Large intestine (tissue), 3 donors: ENCODE results near the gene CMIP. TPM values are rescaled to one million over a fixed set of nuclear protein-coding genes. Genes with fewer than 3 reads are reported as not detected.

Experiments used
- DNase-seq, 2 donors: peaks; one replicate each; pipeline versions ENCODE4 v3.0.0 to v3.0.0-alpha.2; 2013
- H3K27ac ChIP-seq: one replicate; pipeline ENCODE4 v1.5.1; 2013; ENCODE audit warnings: low read length
- H3K27me3 ChIP-seq: 2 replicates; pipeline ENCODE4 v1.6.1; 2013; ENCODE audit warnings: low read length; ENCODE audit not compliant: control insufficient read depth, insufficient read depth
- H3K36me3 ChIP-seq: 2 replicates; pipeline ENCODE4 v1.6.1; 2013; ENCODE audit warnings: low read length; ENCODE audit not compliant: control insufficient read depth, insufficient read depth
- H3K4me1 ChIP-seq: one replicate; pipeline ENCODE4 v1.6.1; 2013; ENCODE audit warnings: low read length; ENCODE audit not compliant: control insufficient read depth, insufficient read depth
- H3K4me3 ChIP-seq: one replicate; pipeline ENCODE4 v1.5.1; 2013; ENCODE audit warnings: low read length
- H3K9me3 ChIP-seq: one replicate; pipeline ENCODE4 v1.6.1; 2013; ENCODE audit warnings: mild to moderate bottlenecking, low read depth, low read length, moderate library complexity; ENCODE audit not compliant: control insufficient read depth
- WGBS: methylation state at CpG from one replicate; pipeline ENCODE4 v1.1.5; 2013; ENCODE audit warnings: low lambda C conversion rate; ENCODE audit not compliant: insufficient coverage; 5-methylcytosine and 5-hydroxymethylcytosine counted together
- polyA plus RNA-seq: library from polyadenylated mRNA; unstranded; fragments of 120-200 nt; gene quantifications from one replicate; pipeline ENCODE4 v1.2.1, GENCODE V29; 2013

Gene CMIP
- polyA plus RNA-seq, 1 donor = 64.5 TPM

GRCh38 chr16:81640681-81641070, 196.1 kb downstream of the CMIP start:
- H3K9me3 ChIP-seq = no peaks in the 10 kb centered on the region
- H3K27me3 ChIP-seq = no peaks in the 10 kb centered on the region
- WGBS = no CpG with 5 or more reads among the region's 7 CpGs
- no peak overlapping the region for H3K27ac ChIP-seq
- peaks cover 16% of the 10 kb centered on the region for H3K36me3 ChIP-seq
- no peak overlapping the region for H3K4me3 ChIP-seq
- DNase-seq = no peak
- H3K4me1 ChIP-seq = peaks cover 2% of the 10 kb centered on the region

GRCh38 chr16:81641395-81642106, 196.9 kb downstream of the CMIP start:
- H3K4me3 ChIP-seq = no peak overlapping the region
- peak in 1 of 2 donors; percentile 26 for DNase-seq
- no peaks in the 10 kb centered on the region for H3K27me3 ChIP-seq
- peaks cover 2% of the 10 kb centered on the region for H3K4me1 ChIP-seq
- peaks cover 16% of the 10 kb centered on the region for H3K36me3 ChIP-seq
- no peak overlapping the region for H3K27ac ChIP-seq
- no CpG with 5 or more reads among the region's 18 CpGs for WGBS
- H3K9me3 ChIP-seq = no peaks in the 10 kb centered on the region

- Histone ChIP-seq H3K36me3 (peaks cover 16% of the 10 kb centered on the region), H3K27ac (no peak overlapping the region), H3K4me3 (no peak overlapping the region), H3K4me1 (no peaks in the 10 kb centered on the region), H3K9me3 (no peaks in the 10 kb centered on the region), H3K27me3 (no peaks in the 10 kb centered on the region)
- DNase-seq = no peak
- WGBS = no CpG with 5 or more reads among the region's 4 CpGs
Measured at GRCh38 chr16:81642107-81642436, 197.5 kb downstream of the CMIP start.

- Histone ChIP-seq H3K27me3 (no peaks in the 10 kb centered on the region), H3K4me3 (no peak overlapping the region), H3K4me1 (no peaks in the 10 kb centered on the region), H3K9me3 (no peaks in the 10 kb centered on the region), H3K27ac (no peak overlapping the region), H3K36me3 (peaks cover 16% of the 10 kb centered on the region)
- DNase-seq = no peak
- no CpG with 5 or more reads among the region's 5 CpGs for WGBS
Measured at GRCh38 chr16:81642943-81643342, 198.3 kb downstream of the CMIP start.

GRCh38 chr16:81645266-81645694, 200.7 kb downstream of the CMIP start:
- peak; percentile 47 to 56 for DNase-seq
- no CpG with 5 or more reads among the region's 20 CpGs for WGBS
- H3K4me1 ChIP-seq = peaks cover 2% of the 10 kb centered on the region
- no peak overlapping the region for H3K27ac ChIP-seq
- no peaks in the 10 kb centered on the region for H3K27me3 ChIP-seq
- H3K36me3 ChIP-seq = peaks cover 17% of the 10 kb centered on the region
- no peaks in the 10 kb centered on the region for H3K9me3 ChIP-seq
- no peak overlapping the region for H3K4me3 ChIP-seq

- no peak for DNase-seq
- whole genome bisulfite sequencing = no CpG with 5 or more reads among the region's 4 CpGs
- H3K4me1 ChIP-seq = peaks cover 2% of the 10 kb centered on the region
- H3K36me3 ChIP-seq = peaks cover 17% of the 10 kb centered on the region
- no peaks in the 10 kb centered on the region for H3K27me3 ChIP-seq
- H3K4me3 ChIP-seq = no peak overlapping the region
- peak overlapping the region; percentile 55 for H3K27ac ChIP-seq
- no peaks in the 10 kb centered on the region for H3K9me3 ChIP-seq
Measured at GRCh38 chr16:81645925-81646324, 201.3 kb downstream of the CMIP start.

DNA sequence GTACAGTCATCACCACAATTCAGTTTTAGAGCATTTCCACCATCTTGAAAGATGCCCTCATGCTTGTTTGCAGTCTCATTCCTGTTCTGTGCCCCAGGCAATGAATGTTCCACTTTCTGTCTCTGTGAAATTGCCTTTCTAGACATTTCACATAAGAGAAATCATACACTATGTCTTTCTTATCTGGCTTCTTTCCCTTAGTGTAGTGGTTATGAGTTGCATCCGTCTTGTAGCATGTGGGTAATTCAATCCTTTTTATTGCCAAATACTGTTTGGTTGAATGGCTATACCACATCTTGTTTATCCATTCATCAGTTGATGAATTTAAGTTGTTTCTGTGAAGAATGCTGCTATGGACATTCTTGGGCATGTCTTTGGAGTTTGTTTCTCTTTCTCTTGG, 202.0 kb downstream of the CMIP start:
- Histone ChIP-seq H3K36me3 (peaks cover 21% of the 10 kb centered on the region), H3K27ac (no peak overlapping the region), H3K27me3 (no peaks in the 10 kb centered on the region), H3K4me1 (peaks cover 2% of the 10 kb centered on the region), H3K4me3 (no peak overlapping the region), H3K9me3 (no peaks in the 10 kb centered on the region)
- DNase-seq = no peak
- WGBS = no CpG with 5 or more reads among the region's 1 CpG

DNA sequence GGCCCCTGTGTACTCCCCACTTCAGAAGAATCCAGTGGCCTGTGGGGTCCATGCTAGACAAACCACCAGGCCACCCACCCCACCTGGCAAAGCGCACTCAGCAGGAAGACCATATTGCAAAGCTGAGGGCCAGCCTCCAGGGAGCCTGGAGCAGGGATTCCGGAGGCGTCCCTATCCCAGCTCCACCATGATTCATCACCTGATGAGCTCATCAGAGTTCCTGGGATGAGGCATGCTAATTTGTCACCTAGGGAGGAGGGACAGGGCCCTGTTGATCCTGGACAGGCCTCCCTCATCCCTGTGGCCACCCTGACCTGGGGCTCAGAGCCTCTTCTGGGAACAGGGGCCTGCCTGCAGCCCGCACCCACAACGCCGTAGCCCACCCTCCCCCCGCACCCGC, 202.9 kb downstream of the CMIP start:
- Histone ChIP-seq H3K36me3 (peaks cover 23% of the 10 kb centered on the region), H3K9me3 (no peaks in the 10 kb centered on the region), H3K4me1 (peaks cover 2% of the 10 kb centered on the region), H3K4me3 (no peak overlapping the region), H3K27me3 (no peaks in the 10 kb centered on the region), H3K27ac (no peak overlapping the region)
- DNase-seq = no peak
- no CpG with 5 or more reads among the region's 8 CpGs for WGBS

DNA sequence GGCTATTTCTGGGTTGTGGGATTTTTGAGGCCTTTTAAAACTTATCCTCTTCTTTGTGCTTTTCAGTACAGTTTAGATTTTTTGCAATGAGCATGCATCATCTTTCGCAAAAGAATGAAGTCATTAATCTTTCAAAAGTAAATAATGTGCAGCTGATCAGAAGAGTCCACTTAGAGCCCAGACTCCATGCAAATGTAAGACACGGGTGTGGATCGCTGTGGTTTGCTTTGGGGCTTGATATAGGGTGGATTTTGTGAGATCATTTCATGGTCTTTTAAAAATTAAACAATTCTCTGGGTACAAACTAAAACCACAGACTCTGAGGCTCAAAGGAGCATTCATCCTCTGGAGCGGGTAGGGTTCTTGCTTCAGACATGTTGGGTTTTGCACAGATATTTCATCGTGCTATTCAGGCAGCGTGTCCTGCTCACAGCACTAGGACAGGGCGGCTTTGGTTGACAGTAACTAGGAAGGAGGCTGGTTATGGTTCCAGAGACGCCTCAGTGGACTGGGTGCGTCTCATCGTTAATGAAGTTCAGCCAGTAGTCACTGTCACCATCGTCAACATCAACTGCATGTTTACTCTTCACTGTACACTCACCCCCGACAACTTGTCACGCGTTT, 205.1 kb downstream of the CMIP start:
- Histone ChIP-seq H3K4me3 (no peak overlapping the region), H3K27me3 (no peaks in the 10 kb centered on the region), H3K9me3 (no peaks in the 10 kb centered on the region), H3K4me1 (peaks cover 6% of the 10 kb centered on the region), H3K27ac (peak overlapping the region; percentile 44), H3K36me3 (peaks cover 40% of the 10 kb centered on the region)
- WGBS = 80% methylated on average over 3 of the region's 14 CpGs
- no peak for DNase-seq

GRCh38 chr16:81650281-81650680, 205.7 kb downstream of the CMIP start:
- H3K4me3 ChIP-seq = no peak overlapping the region
- WGBS = 93% methylated on average over 2 of the region's 8 CpGs
- peaks cover 44% of the 10 kb centered on the region for H3K36me3 ChIP-seq
- no peak for DNase-seq
- no peaks in the 10 kb centered on the region for H3K27me3 ChIP-seq
- H3K27ac ChIP-seq = peak overlapping the region; percentile 66
- H3K4me1 ChIP-seq = peaks cover 8% of the 10 kb centered on the region
- H3K9me3 ChIP-seq = no peaks in the 10 kb centered on the region
